Stimulated activated naive B cell treated with anti-CD40 and anti-IgM and Interleukin-4, amounts not matched to agents 10 μg/mL and 1 μg/mL and 100 μg/mL, for 72 hours (primary cell): Measurements from ENCODE around the gene TANGO2.

Source experiments
- ATAC-seq, 2 donors: fragments of 150-1000 bp; cut with Tn5 transposase; replicated peaks; 2 replicates each; pipeline ENCODE4 v1.10.0; 2021; ENCODE audit warnings: moderate library complexity in 1 of 2
- DNase-seq: peaks from one replicate; pipeline ENCODE4 v3.0.0; 2021
- H3K27ac Mint-ChIP-seq: one replicate; pipeline ENCODE4 v1.8.0; 2022; ENCODE audit warnings: mild to moderate bottlenecking, mixed read lengths
- H3K27me3 Mint-ChIP-seq, 2 donors: one replicate each; pipeline ENCODE4 v1.8.0; 2022; ENCODE audit warnings: mixed read lengths in 2 of 2
- H3K36me3 Mint-ChIP-seq, 2 donors: one replicate each; pipeline ENCODE4 v1.8.0; 2022; ENCODE audit warnings: mixed read lengths in 2 of 2, mild to moderate bottlenecking in 1 of 2
- H3K4me1 Mint-ChIP-seq, 2 donors: one replicate each; pipeline ENCODE4 v1.8.0; 2022; ENCODE audit warnings: mixed read lengths in 2 of 2, mild to moderate bottlenecking in 1 of 2
- H3K4me3 Mint-ChIP-seq, 2 donors: one replicate each; pipeline ENCODE4 v1.8.0; 2022; ENCODE audit warnings: mild to moderate bottlenecking in 2 of 2, mixed read lengths in 2 of 2, moderate library complexity in 1 of 2
- H3K9me3 Mint-ChIP-seq, 2 donors: one replicate each; pipeline ENCODE4 v1.8.0; 2022; ENCODE audit warnings: mixed read lengths in 2 of 2, mild to moderate bottlenecking in 1 of 2

TANGO2 gene

GRCh38 chr22:20094197-20094807 lies 73.4 kb downstream of the TANGO2 start:
- Mint-ChIP-seq H3K27ac (no peak overlapping the region), H3K9me3 (peaks cover 2 to 4% of the 10 kb centered on the region in 2 donors), H3K4me1 (no peaks in the 10 kb centered on the region), H3K27me3 (no peaks in the 10 kb centered on the region), H3K4me3 (no peak overlapping the region), H3K36me3 (peaks cover 59 to 80% of the 10 kb centered on the region in 2 donors)
- DNase-seq (no peak), ATAC-seq (no peak)

- no peaks in the 10 kb centered on the region for H3K4me1 Mint-ChIP-seq
Measured at GRCh38 chr22:20095521-20095920, 74.6 kb downstream of the TANGO2 start.

GRCh38 chr22:20096574-20097420 lies 75.9 kb downstream of the TANGO2 start:
- Mint-ChIP-seq H3K27me3 (no peaks in the 10 kb centered on the region), H3K36me3 (peaks cover 48 to 78% of the 10 kb centered on the region in 2 donors)

More at GRCh38 chr22:20095521-20095920, 74.6 kb downstream of the TANGO2 start:
- Mint-ChIP-seq H3K9me3 (peaks cover 2 to 4% of the 10 kb centered on the region in 2 donors), H3K36me3 (peaks cover 57 to 79% of the 10 kb centered on the region in 2 donors), H3K27me3 (no peaks in the 10 kb centered on the region), H3K27ac (no peak overlapping the region), H3K4me3 (no peak overlapping the region)
- ATAC-seq (no peak), DNase-seq (no peak)

GRCh38 chr22:20099099-20099711 lies 78.3 kb downstream of the TANGO2 start:
- peaks cover 2 to 4% of the 10 kb centered on the region in 2 donors for H3K9me3 Mint-ChIP-seq
- DNase-seq (no peak), ATAC-seq (no peak)
- H3K27me3 Mint-ChIP-seq = no peaks in the 10 kb centered on the region
- no peak overlapping the region for H3K4me3 Mint-ChIP-seq
- peaks cover 48 to 77% of the 10 kb centered on the region in 2 donors for H3K36me3 Mint-ChIP-seq
- peaks cover 0 to 6% of the 10 kb centered on the region in 2 donors for H3K4me1 Mint-ChIP-seq
- H3K27ac Mint-ChIP-seq = no peak overlapping the region

More at GRCh38 chr22:20096574-20097420, 75.9 kb downstream of the TANGO2 start:
- peaks cover 2 to 4% of the 10 kb centered on the region in 2 donors for H3K9me3 Mint-ChIP-seq
- no peak overlapping the region for H3K4me3 Mint-ChIP-seq
- ATAC-seq = no peak
- H3K4me1 Mint-ChIP-seq = peaks cover 0 to 2% of the 10 kb centered on the region in 2 donors
- no peak for DNase-seq
- H3K27ac Mint-ChIP-seq = no peak overlapping the region

GRCh38 chr22:20101638-20102037 lies 80.7 kb downstream of the TANGO2 start:
- Mint-ChIP-seq H3K9me3 (no peaks in the 10 kb centered on the region), H3K27me3 (no peaks in the 10 kb centered on the region), H3K4me3 (no peak overlapping the region), H3K27ac (no peak overlapping the region), H3K36me3 (peaks cover 39 to 72% of the 10 kb centered on the region in 2 donors), H3K4me1 (peaks cover 0 to 6% of the 10 kb centered on the region in 2 donors)
- DNase-seq (no peak), ATAC-seq (no peak)

- Mint-ChIP-seq H3K4me3 (no peak overlapping the region), H3K4me1 (peaks cover 0 to 6% of the 10 kb centered on the region in 2 donors), H3K27ac (no peak overlapping the region), H3K36me3 (peaks cover 35 to 72% of the 10 kb centered on the region in 2 donors), H3K27me3 (no peaks in the 10 kb centered on the region), H3K9me3 (no peaks in the 10 kb centered on the region)
- DNase-seq (no peak), ATAC-seq (no peak)
Measured at GRCh38 chr22:20102203-20102780, 81.4 kb downstream of the TANGO2 start.

GRCh38 chr22:20105456-20106204 lies 84.7 kb downstream of the TANGO2 start:
- no peaks in the 10 kb centered on the region for H3K27me3 Mint-ChIP-seq
- H3K27ac Mint-ChIP-seq = no peak overlapping the region
- DNase-seq = no peak
- no peak for ATAC-seq
- peaks cover 8 to 11% of the 10 kb centered on the region in 2 donors for H3K4me1 Mint-ChIP-seq
- H3K36me3 Mint-ChIP-seq = peaks cover 26 to 67% of the 10 kb centered on the region in 2 donors
- no peak overlapping the region for H3K4me3 Mint-ChIP-seq
- H3K9me3 Mint-ChIP-seq = no peaks in the 10 kb centered on the region

- no peak for ATAC-seq
- Mint-ChIP-seq H3K4me3 (no peak overlapping the region), H3K9me3 (no peaks in the 10 kb centered on the region), H3K27ac (no peak overlapping the region), H3K27me3 (no peaks in the 10 kb centered on the region), H3K36me3 (peaks cover 27 to 60% of the 10 kb centered on the region in 2 donors), H3K4me1 (peaks cover 15 to 17% of the 10 kb centered on the region in 2 donors)
- DNase-seq = no peak
Measured at GRCh38 chr22:20106205-20106848, 85.4 kb downstream of the TANGO2 start.

GRCh38 chr22:20106849-20107237 lies 85.9 kb downstream of the TANGO2 start:
- no peak for DNase-seq
- Mint-ChIP-seq H3K36me3 (peaks cover 30 to 62% of the 10 kb centered on the region in 2 donors), H3K27me3 (no peaks in the 10 kb centered on the region), H3K27ac (peak overlapping the region; percentile 79), H3K4me3 (no peak overlapping the region), H3K9me3 (no peaks in the 10 kb centered on the region), H3K4me1 (peaks cover 18 to 20% of the 10 kb centered on the region in 2 donors)
- ATAC-seq = no peak

GRCh38 chr22:20107471-20107901 lies 86.6 kb downstream of the TANGO2 start:
- DNase-seq (no peak), ATAC-seq (no peak)
- peaks cover 32 to 60% of the 10 kb centered on the region in 2 donors for H3K36me3 Mint-ChIP-seq
- no peak overlapping the region for H3K4me3 Mint-ChIP-seq
- peak overlapping the region; percentile 81 for H3K27ac Mint-ChIP-seq
- H3K4me1 Mint-ChIP-seq = peaks cover 21 to 26% of the 10 kb centered on the region in 2 donors
- no peaks in the 10 kb centered on the region for H3K9me3 Mint-ChIP-seq
- no peaks in the 10 kb centered on the region for H3K27me3 Mint-ChIP-seq

- H3K27me3 Mint-ChIP-seq = no peaks in the 10 kb centered on the region
- H3K4me3 Mint-ChIP-seq = no peak overlapping the region
- H3K4me1 Mint-ChIP-seq = peaks cover 22 to 33% of the 10 kb centered on the region in 2 donors
- H3K36me3 Mint-ChIP-seq = peaks cover 25 to 56% of the 10 kb centered on the region in 2 donors
- ATAC-seq = no peak
- peak overlapping the region; percentile 83 for H3K27ac Mint-ChIP-seq
- DNase-seq = no peak
- H3K9me3 Mint-ChIP-seq = no peaks in the 10 kb centered on the region
Measured at GRCh38 chr22:20107951-20108756, 87.2 kb downstream of the TANGO2 start.

- H3K36me3 Mint-ChIP-seq = peaks cover 26 to 51% of the 10 kb centered on the region in 2 donors
- DNase-seq (no peak), ATAC-seq (no peak)
- H3K9me3 Mint-ChIP-seq = no peaks in the 10 kb centered on the region
- no peaks in the 10 kb centered on the region for H3K27me3 Mint-ChIP-seq
- H3K4me3 Mint-ChIP-seq = no peak overlapping the region
- H3K4me1 Mint-ChIP-seq = peaks cover 22 to 39% of the 10 kb centered on the region in 2 donors
- peak overlapping the region; percentile 83 for H3K27ac Mint-ChIP-seq
Measured at GRCh38 chr22:20108757-20109230, 87.9 kb downstream of the TANGO2 start.
